HUDEP-2 (cell line): ENCODE data around the gene SYCE1.
"Not testable (repeated sequence)": the region's sequence is repeated elsewhere in the genome, so short reads cannot be mapped to it uniquely, and the experiment has no call there.

Experiments
- DNase-seq, 76 experiments: peaks; one replicate each; lab custom pipeline; 2025; ENCODE audit not compliant: unreplicated experiment in 76 of 76; lab: John Stamatoyannopoulos, UW

The SYCE1 gene

GRCh38 chr10:133559216-133559615 lies 6.2 kb downstream of the SYCE1 start:
- DNase-seq: no peak

GRCh38 chr10:133557381-133557780 lies 8.0 kb downstream of the SYCE1 start:
- no peak for DNase-seq

DNA sequence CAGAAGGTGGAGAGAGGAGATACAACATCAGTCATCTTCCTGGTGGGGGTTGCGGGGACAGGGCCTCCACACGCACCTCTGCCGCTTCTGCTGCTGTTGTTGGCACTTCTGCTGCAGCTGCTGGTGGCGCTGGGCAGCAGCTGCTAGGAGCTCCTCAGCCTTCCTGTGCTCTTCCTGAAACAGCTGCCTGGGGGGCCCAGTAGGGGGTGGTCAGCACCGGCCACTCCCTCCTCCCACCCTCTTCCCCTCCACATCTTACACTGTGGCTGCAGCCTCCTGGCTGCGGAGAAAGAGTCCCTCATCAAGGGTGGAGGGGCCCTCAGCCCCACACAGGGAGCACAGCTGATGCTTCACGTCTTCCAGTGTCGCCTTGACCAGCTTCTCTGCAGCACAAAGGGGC lies 9.9 kb downstream of the SYCE1 start:
- DNase-seq: no peak

DNA sequence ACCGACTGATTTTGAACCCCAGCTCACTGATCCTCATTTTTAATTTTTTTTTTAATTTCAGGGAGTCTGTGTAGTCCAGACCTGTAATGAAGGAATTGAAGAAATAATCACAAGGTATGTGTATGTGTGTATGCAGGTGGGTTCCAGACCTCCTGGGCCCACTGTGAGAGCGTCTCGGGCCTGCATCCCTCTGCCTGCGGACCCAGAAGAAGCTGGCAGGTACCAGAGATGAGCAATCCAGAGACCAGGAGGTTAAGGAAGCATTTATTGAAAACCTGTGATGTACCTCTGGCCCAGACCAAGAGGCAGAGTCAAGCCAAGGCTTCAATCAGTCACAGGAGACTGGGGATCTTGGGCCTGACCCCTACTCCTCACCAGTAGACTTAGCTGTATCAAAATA lies 10.8 kb downstream of the SYCE1 start:
- DNase-seq: no peak

GRCh38 chr10:133544506-133544905 lies 20.9 kb downstream of the SYCE1 start:
- DNase-seq: no peak

GRCh38 chr10:133541441-133541975 lies 23.9 kb downstream of the SYCE1 start:
- not testable (repeated sequence) for DNase-seq

GRCh38 chr10:133537546-133538545 lies 27.5 kb downstream of the SYCE1 start:
- no peak for DNase-seq

DNA sequence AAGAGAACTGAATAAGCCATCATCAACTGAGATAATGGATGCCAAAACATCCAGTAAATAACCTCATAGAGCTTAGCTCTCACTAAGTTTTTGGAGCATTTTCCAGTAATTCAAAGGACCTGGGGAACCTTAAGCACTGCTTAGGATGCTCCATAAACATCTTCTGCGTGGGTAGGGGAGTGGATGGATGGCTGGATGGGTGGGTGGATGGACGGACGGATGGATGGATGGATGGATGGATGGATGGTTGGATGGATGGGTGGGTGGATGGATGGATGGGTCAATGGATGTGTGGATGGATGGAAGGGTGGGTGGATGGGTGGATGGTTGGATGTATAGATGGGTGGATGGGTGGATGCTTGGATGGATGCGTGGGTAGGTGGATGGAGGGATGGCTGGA lies 29.2 kb downstream of the SYCE1 start:
- DNase-seq: no peak

DNA sequence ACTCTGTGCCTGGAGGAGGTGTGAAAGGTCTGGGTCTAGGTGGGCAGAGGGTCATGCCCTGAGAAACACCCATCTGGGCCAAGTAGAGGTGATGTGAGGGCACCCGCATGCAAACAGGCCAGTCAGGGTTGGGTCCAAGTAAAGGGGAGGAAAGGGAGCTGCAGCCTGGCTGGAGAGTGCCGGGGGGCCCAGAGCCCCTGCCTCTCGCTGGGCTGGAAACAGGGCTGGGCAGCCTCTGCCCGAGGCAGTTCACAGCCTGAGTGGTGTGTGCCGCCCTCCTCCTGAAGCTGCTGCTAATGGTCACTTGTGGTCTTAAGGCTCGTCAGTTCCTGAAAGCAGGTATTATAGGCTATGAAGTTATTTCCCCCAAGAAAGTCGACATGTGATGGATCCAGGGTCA lies 31.0 kb downstream of the SYCE1 start:
- DNase-seq: no peak

DNA sequence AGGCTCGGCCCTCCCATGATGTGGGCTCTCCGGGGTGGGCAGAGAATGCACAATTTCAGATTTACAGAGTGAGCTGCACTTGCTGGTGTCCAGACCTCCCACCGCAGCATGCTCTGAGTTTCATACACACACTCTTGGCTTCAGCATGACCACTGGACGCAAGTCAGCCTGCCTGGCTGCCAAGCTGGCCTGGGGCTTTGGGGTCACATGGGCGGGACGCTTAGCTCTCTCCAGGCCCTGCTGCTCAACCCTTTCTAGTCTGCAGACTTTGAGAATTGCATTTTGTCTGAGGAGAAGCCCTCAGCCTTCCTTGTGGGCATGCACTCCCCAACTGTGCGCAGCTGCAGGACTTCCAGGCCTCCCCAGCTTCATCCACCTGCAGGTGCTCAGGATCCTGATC lies 32.5 kb downstream of the SYCE1 start:
- no peak for DNase-seq

DNA sequence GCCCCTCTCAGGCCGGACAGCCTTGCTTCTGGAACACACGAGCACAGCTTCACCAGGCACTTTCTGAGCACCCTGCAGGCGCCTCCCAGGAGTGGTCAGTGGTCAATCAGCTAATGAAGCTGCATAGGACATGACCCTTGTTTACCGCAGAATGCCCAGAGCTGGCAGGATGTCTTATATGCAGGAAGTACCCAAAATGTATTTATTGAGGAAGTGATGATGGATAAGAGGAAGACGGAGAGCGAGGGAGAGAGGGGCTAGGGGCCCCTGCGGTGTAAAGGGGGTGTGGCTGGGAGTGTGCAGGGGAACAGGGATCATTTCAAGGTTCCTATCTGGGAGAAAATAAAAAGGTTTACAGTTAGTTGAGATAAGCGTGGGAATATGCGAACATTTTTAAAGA lies 34.9 kb downstream of the SYCE1 start:
- no peak for DNase-seq

DNA sequence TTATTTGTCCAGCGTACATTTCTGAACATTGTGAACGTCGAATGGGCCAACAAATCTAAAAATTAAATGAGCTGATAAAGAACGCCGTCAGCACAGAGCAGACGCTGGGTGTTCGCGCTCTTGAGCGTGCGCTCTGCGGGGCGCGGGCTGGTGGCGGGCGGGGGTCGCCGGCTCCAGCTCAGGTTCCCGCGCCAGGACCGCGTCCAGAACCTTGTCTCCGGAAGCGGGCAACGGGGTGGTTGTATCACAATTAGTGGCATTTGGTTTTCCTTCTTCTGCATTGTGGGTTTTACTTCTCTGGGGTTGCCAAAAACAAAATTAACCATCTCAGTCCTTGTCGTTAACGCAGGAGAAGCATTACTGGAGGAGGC lies 35.8 kb downstream of the SYCE1 start:
- no peak for DNase-seq

- no peak for DNase-seq
Observed at GRCh38 chr10:133528845-133529575, 36.4 kb downstream of the SYCE1 start.

DNA sequence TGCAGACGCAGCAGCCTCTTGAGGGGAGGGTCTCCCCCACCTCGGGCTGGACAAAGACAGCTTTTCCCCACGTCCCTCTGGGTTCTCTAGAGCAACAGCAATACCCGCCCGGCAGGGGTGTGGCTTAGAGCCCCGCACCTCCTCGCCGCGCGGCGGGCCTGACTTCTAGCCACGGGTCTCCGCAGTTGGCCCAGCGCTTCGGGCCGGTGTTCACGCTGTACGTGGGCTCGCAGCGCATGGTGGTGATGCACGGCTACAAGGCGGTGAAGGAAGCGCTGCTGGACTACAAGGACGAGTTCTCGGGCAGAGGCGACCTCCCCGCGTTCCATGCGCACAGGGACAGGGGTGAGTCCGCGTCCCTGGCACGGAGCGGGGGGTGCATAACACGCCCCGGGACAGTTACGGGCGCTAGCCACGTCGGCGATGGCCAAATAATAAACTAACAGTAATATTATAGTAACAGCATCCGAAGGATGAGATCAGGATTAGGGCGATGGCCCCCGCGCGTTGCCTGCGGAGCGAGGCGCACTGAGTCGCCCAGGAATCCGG lies 37.0 kb downstream of the SYCE1 start:
- no peak for DNase-seq

- DNase-seq: no peak
Observed at GRCh38 chr10:133527771-133528271, 37.6 kb downstream of the SYCE1 start.

DNA sequence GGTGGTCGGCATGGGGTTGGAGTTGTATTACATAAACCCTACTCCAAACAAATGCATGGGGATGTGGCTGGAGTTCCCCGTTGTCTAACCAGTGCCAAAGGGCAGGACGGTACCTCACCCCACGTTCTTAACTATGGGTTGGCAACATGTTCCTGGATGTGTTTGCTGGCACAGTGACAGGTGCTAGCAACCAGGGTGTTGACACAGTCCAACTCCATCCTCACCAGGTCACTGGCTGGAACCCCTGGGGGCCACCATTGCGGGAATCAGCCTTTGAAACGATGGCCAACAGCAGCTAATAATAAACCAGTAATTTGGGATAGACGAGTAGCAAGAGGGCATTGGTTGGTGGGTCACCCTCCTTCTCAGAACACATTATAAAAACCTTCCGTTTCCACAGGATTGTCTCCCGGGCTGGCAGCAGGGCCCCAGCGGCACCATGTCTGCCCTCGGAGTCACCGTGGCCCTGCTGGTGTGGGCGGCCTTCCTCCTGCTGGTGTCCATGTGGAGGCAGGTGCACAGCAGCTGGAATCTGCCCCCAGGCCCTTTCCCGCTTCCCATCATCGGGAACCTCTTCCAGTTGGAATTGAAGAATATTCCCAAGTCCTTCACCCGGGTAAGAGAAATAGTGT lies 38.3 kb downstream of the SYCE1 start, which contains the start of gene CYP2E1:
Gene CYP2E1, plus strand, starts transcription at position 407 of the 632 bp plus-strand sequence. Its CDS starts 33 bp downstream, at position 440.
- DNase-seq: no peak

- no peak for DNase-seq
Observed at GRCh38 chr10:133525444-133525843, 39.9 kb downstream of the SYCE1 start.

- no peak for DNase-seq
Observed at GRCh38 chr10:133523631-133524203, 41.7 kb downstream of the SYCE1 start.

- peak in 59 of 76 experiments; percentile 2 to 80 (median 41) for DNase-seq
Observed at GRCh38 chr10:133520193-133520738, 45.1 kb downstream of the SYCE1 start.

GRCh38 chr10:133518517-133518916 lies 46.9 kb downstream of the SYCE1 start:
- not testable (repeated sequence) for DNase-seq
